ENCODE results near the gene GZMM.
A peak's percentile ranks its signal among the peaks of the same experiment; 100 is the strongest.

GZMM gene

GRCh38 chr19:543910-544608, at the start of gene GZMM:
Gene GZMM (plus strand): TSS chr19:544053. CDS start chr19:544072, 19 bp downstream.
- DNase-seq (ENCODE audit: low read depth) = no peak
- no peak within 1 kb of the TSS for H3K4me3 ChIP-seq (ENCODE audit: low read depth, low read length)
- TF ChIP-seq, protein P1, sequence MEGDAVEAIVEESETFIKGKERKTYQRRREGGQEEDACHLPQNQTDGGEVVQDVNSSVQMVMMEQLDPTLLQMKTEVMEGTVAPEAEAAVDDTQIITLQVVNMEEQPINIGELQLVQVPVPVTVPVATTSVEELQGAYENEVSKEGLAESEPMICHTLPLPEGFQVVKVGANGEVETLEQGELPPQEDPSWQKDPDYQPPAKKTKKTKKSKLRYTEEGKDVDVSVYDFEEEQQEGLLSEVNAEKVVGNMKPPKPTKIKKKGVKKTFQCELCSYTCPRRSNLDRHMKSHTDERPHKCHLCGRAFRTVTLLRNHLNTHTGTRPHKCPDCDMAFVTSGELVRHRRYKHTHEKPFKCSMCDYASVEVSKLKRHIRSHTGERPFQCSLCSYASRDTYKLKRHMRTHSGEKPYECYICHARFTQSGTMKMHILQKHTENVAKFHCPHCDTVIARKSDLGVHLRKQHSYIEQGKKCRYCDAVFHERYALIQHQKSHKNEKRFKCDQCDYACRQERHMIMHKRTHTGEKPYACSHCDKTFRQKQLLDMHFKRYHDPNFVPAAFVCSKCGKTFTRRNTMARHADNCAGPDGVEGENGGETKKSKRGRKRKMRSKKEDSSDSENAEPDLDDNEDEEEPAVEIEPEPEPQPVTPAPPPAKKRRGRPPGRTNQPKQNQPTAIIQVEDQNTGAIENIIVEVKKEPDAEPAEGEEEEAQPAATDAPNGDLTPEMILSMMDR (IDR thresholded peaks at IDR 0.05; ENCODE audit: control insufficient read depth, extremely low read depth, insufficient read depth) = no peak

DNA sequence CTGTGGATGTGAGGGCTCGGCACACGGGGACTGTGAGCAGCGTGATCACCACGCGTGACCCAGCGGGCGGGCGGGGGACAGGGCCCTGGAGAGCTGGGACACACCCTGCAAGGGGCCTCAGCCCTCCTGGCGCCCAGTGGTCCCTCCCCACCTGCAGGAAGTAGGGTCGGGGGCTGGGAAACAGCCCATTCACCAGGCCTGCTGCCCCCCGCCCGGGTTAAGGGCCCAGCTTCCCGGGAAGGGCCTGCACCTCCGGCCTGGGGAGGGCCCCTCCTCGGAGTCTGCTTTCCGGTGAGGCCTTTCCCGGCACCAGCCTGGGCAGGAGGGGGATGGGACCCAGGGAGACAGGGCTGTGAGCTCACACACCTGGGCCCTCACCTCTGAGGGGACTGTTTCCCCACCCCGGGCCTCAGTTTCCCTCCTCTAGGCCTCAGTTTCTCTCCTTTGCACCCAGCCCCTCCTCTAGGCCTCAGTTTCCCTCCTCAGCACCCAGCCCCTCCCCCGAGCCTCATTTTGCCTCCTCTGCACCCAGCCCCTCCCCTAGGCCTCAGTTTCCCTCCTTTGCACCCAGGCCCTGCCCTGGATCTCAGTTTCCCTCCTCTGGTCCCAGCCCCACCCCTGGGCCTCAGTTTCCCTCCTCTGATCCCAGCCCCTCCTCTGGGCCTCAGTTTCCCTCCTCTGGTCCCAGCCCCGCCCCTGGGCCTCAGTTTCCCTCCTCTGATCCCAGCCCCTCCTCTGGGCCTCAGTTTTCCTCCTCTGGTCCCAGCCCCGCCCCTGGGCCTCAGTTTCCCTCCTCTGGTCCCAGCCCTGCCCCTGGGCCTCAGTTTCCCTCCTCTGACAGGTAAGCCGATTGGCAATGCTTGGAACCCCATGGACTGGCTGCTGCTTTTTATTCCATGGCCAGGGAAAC, 49.4 kb upstream of the GZMM start:
- TF ChIP-seq, protein P1 (IDR thresholded peaks at IDR 0.05; ENCODE audit: control insufficient read depth, extremely low read depth, insufficient read depth) = no peak
- DNase-seq (ENCODE audit: low read depth) = no peak
- no peak overlapping the region for H3K4me3 ChIP-seq (ENCODE audit: low read depth, low read length)

DNA sequence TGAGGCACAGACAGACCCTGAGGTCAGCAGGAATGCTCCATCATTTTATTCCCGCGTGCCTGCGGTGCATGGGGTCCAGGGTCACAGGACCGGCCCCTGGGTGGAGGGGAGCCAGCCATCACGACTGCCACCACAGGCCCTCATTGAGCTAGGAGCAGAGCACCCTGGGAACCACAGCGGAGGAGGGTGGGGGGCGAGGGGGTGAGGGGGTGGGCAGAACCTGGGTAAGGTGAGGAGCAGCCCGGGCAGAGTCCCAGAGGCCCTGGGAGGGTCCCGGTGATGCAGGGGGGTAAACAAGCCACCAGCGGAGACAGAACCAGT, 48.8 kb upstream of the GZMM start:
- no peak overlapping the region for H3K4me3 ChIP-seq (ENCODE audit: low read depth, low read length)
- no peak for DNase-seq (ENCODE audit: low read depth)
- TF ChIP-seq, protein P1 (IDR thresholded peaks at IDR 0.05; ENCODE audit: control insufficient read depth, extremely low read depth, insufficient read depth) = no peak

- no peak overlapping the region for H3K4me3 ChIP-seq (ENCODE audit: low read depth, low read length)
- DNase-seq (ENCODE audit: low read depth) = no peak
- TF ChIP-seq, protein P1 (IDR thresholded peaks at IDR 0.05; ENCODE audit: control insufficient read depth, extremely low read depth, insufficient read depth) = peak; percentile 25
These were observed 48.3 kb upstream of the GZMM start for GRCh38 chr19:495402-496111.

GRCh38 chr19:496112-496665, 47.7 kb upstream of the GZMM start, which contains the start of gene MADCAM1:
Gene MADCAM1 (plus strand): TSS chr19:496486. CDS start chr19:496500, 14 bp downstream.
- TF ChIP-seq, protein P1 (IDR thresholded peaks at IDR 0.05; ENCODE audit: control insufficient read depth, extremely low read depth, insufficient read depth) = no peak
- no peak within 1 kb of the TSS for H3K4me3 ChIP-seq (ENCODE audit: low read depth, low read length)

GRCh38 chr19:496986-497385, 46.9 kb upstream of the GZMM start:
- H3K4me3 ChIP-seq (ENCODE audit: low read depth, low read length) = no peak overlapping the region
- TF ChIP-seq, protein P1 (IDR thresholded peaks at IDR 0.05; ENCODE audit: control insufficient read depth, extremely low read depth, insufficient read depth) = no peak
- DNase-seq (ENCODE audit: low read depth) = no peak

More at GRCh38 chr19:496112-496665, 47.7 kb upstream of the GZMM start, which contains the start of gene MADCAM1:
- no peak for DNase-seq (ENCODE audit: low read depth)

All from LNCaP clone FGC (cell line).